HG03139 (cell line): ENCODE measurements around the gene ADORA1.

Source experiments
- ATAC-seq: cut with Tn5 transposase; IDR thresholded peaks from one replicate; pipeline ENCODE4 v1.9.1; 2021; ENCODE audit not compliant: unreplicated experiment

ADORA1 gene

DNA sequence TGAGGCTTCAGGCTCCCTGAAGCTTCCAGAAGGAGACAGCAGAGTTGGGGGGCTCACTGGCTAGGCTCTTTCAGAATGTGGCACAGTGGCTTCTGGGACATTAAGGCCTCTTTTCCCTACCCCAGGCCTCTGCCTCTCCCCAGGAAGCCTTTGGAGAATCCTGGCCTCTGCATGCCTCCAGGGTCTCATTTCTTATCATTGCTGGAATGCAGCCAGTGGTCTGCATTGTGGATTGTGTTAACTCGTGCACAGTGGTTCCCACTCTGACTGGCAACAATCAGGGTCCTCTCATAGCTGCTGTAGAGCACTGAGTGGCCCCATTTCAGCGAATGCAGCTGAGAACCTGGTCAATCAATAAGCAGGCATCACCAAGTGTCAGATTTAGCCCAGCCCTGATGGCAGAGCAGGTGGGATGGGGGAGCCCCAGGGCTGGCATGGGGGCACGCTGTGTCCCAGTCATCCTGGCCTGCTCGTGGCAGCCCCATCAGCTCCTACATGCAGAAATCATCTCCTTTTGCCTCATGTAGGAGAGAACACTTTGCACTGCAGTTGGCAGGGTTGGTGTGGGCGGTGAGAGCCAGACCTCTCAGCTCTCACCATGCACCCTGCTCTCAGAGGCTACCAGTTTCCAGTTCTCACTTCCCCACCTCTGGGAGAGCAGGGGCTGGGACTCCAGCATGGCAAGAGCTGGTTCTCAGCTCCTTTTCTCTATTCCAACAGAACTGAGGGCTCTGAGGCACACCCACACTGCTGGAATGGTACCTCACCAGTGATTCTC, 13.4 kb downstream of the ADORA1 start:
- no peak for ATAC-seq

DNA sequence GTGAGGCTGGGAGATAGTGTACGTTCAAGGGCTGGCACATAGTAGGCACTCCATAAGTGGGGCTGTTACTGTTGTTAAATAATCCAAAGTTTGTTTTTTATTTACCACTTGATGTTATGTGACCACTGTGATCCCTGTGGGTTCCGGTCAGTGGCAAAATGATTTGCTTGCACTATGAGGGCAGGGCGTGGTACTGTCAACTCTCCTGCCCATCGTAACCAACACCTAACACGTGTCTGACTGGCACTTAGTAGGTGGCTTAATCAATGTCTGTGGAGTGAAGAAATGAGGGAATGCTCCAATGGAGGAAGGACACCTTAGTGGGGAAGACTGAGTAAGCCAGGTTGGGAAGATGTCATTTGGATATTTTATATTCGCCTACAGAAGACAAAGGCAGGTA, 14.6 kb downstream of the ADORA1 start:
- ATAC-seq, result no peak

DNA sequence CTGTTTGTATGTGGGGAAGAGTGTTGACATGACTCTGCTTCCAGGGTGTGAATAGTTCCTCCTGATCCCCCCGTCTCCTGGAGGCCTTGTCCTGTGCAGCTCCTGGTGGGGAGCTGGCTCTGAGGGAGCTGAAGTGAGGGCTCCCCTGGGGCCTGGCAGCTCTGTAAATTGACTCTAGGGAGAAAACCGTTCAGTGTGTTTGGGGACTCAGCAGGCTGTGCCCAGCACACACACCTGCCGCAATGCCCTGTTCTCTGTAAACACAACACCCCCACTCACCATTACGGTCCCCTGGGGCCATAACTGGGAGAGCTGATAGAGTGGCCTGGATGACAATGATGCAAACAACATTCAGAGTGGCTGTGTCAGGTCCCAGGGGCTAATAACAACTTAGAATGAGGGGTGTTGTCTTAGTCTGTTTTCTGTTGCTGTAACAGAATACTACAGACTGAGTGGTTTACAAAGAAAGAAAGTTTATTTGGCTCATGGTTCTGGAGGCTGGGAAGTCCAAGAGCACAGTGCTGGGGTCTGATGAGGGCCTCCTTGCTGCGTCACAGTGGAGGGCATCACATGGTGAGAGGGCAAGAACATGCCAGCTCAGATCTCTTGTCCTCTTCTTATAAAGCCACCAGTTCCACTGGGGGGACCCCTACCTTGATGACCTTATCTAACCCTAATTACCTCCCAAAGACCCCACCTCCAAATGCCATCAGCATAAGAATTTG, 15.3 kb downstream of the ADORA1 start:
- no peak for ATAC-seq

DNA sequence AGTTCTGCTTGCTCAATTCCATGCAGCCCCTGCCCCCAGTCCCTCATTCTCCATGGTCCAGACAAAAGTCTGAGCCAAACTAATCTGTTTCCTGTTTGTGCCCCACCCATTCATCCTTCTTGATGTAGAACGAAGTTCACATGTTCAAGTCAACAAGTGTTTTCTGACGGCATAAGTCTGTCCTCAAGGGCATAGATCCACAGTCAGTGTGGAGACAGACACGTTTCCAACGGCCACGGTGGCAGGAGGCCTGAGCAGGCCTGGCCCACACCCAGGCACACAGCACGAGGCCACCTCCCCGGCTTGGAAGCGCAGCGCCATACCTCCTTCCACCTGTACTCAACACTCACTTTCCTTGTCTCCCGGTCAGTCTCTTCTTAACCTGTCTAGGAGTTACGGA, 16.1 kb downstream of the ADORA1 start:
- no peak for ATAC-seq

DNA sequence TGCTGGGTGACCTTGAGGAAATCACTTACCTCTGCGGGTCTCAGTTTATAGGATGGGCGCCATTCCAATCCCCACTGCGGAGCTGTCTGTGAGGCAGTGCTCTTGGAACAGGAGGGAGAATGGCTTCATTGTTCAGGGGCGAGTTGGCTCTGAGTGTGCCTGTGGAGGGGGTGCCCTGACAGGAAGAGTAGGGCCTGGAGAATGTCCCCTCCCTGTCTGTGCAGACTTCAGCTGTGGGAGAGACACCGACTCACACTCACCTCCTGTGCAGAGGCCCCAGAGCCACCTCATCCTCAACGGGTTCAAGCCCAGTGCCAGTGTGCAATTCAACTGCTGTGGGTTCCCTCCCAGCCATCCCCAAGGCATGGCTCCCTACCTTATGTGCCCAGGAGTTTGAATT, 17.1 kb downstream of the ADORA1 start:
- ATAC-seq, result no peak

DNA sequence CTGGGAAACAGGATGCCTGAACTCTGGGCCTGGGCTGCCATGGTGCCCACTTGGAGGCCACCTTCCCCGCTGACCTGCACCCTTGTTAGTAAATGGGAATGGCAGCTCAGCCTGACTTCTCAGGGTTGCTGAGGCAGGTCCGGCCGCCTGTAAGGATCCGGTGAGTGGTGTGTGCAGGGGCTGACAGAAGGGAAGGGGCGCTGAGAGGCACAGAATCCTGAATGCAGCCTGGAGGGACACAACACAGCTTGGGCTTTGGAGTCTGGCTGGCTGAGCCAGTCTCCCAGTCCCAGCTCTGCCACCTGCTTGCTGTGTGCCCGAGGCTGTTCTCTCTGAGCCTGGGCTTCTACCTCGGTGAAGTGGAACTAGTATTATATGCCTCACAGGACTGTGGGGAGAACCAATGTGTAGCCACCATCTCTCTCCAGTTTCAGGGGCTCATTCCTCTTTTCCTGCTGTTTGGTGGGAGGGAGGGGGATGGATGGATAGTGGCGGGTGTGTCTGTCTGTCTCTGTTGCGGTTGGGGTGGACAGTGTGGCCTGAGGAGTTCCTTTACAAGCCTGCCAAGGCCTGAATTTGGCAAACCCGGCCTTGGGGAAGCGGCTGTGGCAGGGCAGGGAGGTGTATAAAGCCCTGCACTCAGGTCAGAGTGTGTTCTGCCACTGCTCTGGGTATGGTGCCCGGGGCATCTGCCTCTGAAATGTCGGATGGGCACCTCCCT, 18.0 kb downstream of the ADORA1 start:
- ATAC-seq, result no peak

DNA sequence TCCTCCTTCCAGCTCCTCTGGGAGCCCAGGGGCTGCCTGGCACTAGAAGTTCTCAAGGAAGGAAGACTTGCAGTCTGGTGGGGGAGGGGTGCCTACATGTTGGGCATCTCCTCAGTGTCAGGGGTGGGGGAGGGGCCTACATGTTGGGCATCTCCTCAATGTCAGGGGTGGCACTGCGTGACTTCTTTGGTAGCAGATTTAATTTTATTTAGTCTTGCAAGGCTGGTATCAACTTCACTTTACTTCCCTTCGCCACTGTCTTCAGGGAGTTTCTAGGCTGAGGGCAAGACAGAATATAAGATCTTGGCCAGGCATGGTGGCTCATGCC, 18.5 kb downstream of the ADORA1 start:
- no peak for ATAC-seq

DNA sequence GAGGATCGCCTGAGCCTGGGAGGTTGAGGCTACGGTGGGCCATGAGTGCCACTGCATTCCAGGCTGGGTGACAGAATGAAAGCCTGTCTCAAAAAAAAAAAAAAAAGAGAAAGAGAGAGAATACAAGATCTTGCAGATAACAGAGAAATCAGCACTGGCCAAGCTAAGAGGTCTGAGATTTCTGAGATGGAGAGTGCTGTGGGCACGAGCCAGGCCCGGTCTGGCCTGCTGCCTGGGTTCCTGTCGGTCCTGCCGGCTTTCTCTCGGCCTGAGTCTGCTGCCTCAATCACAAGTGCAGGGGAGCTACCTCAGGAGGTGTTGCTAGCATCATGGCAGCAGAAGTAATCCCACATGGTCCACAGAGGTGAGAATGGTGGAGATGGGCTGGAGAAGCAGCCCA, 19.0 kb downstream of the ADORA1 start:
- no peak for ATAC-seq

DNA sequence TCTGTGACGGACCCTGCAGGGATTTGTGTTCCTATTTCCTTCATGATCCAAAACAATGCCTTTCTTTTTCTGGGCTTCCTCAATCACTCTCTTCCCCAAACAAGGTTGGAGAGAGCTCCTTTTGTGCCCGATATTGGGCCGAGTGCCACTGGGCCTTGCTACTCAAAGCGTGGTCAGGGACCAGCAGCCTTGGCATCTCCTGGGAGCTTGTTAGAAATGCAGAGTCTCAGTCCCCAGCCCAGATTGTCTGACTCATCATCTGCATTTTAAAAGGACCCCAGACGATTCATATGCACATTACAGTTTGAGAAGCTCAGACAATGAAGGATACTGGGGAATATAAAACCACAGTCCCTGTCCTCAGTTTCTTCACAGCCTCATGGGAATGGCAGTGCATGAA, 19.9 kb downstream of the ADORA1 start:
- no peak for ATAC-seq

DNA sequence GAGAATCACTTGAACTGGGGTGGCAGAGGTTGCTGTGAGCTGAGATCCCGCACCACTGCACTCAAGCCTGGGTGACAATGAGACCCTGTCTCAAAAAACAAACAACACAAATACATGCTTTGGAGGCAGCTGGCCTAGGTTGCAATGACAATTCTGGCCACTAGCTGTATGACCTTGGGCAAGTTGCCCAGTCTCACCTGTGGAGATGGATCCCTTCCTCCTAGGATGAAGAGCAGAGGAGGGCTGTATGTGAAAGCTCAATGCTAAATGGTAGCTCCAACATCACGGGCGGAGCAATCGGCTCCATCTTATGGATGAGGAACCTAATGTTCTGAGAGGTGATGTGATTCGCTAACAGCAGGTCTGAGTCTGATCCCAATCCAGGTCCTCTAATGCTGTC, 20.6 kb downstream of the ADORA1 start:
- no peak for ATAC-seq

DNA sequence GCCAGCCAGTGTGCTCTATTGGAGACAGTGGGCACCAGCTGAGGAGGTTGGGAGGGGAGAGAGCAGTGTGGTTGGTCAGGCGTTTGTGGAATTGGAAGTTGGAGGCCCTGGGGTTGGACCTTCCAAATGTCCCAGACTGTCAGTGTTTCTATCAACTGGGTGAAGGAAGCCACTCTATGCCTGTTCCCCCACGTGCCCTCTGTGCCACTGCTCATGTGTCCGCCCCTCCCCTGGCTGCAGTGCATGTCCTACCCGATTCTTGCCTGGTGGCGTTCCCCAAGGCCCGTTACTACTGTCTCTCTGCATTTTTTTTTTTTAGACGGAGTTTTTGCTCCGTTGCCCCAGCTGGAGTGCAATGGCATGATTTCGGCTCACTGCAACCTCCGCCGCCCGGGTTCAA, 21.1 kb downstream of the ADORA1 start:
- no peak for ATAC-seq

DNA sequence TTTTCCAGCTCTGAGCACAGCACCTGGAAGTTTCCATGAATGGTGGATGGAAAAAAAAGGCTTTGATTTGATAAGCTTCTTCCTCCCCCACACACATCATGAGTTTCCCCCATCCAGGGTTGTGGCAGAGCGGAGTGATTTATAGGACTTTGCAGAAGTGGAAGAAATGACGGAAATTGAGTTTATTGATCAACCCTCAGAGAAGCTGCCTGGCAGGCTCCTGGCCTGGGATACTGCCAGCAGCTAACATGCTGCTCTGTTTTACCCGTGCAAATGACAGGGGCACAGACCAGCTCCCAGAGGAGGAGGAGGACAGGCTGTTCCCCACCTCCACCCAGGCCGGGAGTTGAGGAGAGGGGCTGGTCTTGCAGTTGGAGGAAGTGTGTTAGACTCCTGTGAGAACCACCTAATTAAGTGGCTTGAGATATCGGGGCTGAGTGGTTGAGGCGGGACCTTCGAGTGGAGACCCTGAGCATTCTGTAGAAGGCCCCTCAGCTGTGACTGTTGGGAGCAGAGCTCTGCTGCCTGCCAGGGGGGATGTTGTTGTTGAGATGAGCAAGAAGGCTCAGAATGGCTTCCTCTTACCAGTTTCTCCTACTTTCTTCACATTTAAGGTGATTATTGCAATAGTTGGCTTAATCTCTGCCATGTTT, 21.8 kb downstream of the ADORA1 start:
- no peak for ATAC-seq

DNA sequence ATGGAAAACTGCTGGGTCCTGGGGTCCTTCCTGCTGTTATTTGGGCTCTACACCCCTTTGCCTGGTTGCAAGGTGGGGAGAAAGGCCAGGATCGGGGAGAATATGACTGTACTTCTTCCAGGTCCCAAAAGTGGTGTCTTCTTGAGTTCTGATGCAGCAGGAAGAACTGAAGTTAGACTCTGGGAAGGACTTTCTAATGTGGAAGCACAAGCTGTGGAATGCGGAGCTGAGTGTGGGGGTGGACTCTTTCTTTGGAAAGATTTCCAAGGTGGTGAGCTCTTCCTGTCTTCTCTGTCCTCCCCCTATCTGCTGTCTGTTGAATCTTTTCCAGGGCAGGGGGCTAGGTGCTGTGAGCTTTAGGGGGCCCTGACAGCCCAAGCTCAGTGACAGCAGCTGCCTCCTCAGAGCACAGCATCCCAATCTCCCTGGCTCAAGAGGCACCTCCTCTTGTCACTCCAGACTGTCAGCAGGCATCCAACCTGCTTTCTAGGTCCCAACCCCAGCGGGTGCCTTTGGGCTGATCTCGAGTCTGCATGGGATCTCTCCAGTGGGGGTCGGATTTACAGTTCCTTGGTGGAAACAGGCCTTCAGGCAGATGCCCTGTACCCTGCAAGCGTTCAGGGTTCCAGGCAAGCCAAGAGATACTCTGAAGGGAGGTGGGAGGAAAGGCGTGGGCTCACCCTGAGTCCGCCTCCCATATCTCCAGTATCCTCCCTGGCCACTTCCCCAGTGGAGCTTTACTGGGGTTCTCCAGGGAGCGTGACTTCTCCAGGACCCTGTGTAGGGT, 23.2 kb downstream of the ADORA1 start:
- no peak for ATAC-seq

DNA sequence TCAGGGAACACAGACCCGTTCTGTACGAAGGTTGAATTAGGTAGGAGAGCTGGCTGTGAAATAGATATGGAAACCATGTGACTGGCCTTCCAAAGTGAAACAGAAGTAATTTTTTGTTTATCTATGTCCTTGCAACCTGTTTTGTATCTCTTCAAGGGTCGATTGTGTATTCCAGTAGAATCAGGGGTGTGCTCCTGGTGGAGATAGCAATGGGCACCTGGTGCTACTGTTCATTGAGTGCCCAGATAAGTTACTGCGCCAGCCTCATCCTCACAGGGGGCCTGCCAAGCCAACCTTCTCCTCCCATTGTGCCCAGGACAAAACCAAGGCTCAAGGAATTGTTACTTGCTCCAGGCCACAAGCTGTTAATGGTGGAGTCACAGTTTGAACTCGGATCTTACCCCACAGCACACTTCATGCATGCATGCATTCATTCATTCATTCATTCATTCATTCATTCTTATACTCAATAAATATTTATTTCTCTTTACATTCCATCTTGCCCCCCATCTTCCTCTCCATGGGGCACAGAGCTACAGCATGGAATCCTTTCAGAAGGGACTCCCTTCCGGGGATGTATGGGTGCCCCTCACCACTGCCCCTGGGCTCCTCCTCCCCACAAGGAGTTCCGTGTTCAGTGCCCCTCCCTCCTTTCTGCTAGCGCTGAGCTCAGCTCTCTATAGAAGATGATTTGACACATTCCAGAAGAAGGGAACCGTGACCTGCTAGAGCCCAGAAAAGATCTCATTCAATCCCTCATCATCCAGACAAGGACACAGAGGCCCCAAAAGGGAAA, 24.0 kb downstream of the ADORA1 start:
- no peak for ATAC-seq

DNA sequence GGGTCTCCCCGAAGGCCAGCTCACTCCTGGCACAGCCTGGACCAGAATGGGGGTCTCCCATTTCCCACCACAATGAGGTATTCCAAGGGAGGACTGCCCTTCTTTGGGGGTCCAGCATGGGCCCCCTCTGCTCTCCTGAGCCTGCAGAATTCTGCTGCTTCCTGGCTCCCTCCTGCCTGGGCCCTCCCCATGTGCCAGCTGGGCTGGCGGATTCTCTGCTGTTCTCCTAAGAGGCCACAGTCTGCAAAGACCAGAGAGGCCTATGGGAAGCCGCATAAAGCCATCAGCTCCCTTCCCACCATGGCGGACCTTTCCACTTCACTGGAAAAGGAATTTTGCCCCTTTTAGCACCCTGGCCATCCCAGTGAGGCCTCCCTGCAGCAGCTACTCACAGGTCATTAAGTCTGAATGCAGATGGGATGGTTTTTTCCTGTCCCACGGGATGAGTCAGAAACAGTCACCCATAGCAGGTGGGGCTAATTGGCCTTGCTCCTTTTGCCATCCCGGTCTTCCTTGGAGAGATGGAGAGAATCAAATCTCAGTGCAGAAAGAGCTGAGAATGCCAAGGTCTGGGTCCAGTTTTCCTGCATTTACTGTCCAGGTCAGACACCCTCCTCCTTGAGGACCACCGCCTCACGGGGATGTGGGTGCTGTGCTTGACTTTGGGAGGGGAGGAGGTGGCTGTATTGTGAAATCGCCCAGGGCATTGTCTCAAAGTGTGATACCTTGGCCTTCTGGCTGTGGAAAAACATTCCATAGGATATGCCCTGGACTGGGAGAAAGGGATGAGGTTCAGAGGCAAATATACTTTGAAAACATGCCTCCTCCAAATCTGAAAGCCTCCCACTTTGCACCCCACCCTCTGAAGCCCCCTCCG, 24.9 kb downstream of the ADORA1 start:
- no peak for ATAC-seq

DNA sequence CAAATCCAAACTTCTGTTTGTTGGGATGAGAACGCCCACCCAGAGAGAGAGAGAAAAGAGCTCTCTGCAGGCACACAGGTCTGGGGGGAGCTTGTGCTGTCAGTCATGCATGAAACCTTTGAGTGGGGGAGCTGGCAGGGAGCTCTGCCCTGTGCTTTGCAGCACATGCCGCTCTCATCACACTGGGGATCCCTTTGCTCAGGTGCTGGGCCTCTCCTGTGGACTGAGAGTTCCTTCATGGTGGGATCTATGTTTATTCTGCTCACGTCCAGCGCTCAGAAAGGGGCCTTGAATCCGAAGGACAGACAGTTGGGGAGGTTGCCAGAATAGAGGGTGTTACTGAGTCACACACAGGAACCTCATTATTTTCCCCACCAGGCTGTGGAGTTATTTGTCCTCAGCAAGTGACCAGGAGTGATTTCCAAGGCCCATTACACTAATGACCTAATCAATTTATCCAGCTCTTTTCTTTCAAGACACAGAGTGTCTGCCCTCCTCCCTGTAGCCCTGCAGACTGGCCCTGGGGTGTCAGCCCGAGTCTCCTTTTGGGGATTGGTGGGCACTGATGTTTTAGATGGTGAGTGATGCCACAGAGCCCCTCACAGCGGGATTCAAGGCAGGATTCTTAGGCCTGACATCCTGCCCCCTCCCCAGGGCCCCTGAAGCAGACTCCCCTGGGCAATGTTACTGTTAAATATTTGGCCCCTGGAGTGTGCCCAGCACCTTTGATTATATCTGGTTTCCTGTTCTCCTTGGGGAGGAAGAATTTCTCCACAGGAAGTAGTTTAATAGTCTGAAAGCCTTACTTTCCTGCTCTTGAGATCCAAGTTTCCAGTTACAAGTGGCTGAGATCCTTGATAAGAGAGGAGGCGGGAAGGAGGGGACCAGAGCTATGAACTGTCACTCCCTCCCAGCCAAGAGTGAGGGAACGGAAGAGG, 25.8 kb downstream of the ADORA1 start:
- no peak for ATAC-seq

DNA sequence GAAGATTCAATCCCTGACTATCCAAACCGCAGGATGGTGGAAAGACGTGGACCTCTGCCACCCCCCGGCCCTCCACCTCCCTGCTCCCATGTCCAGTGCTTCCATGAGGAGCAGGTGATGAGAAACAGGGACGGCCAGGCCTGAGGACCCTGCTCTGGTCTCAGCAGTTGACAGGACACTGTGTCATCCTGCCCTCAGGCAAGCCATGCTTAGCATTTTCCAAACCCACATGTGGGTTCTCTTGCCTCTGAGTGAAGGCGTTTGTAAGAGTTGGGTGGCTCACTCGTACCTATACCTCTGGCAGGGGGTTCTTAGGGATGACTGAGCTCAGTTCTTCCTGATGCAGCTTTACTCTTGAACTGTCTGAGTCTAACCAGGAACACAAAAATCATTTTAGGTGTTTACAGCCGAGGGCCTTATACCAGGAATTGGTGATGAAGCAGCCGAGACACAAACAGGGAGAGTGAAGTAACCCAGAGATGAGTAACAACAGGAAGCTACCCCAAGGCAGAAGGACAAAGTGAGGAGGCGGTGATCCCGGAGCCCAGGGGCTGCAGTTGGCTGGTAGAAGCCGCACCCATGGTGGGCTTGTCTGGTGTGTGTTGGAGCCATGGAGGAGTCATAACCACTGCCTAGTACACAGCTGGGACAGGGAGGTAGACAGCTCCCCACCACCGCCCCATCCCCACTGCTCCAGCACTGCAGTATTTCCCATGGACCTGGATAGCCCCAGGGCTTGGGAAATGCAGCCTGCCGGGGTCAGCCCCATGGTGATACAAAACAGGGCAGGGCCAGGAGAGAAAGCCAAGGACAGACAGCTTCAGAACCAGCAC, 26.7 kb downstream of the ADORA1 start:
- ATAC-seq, result no peak
